GM19468 (cell line): ENCODE measurements around the gene MYO18B.

Experiments
- ATAC-seq: cut with Tn5 transposase; IDR thresholded peaks from one replicate; pipeline ENCODE4 v1.9.1; 2021; ENCODE audit warnings: mild to moderate bottlenecking, moderate library complexity, moderate number of reproducible peaks; ENCODE audit not compliant: unreplicated experiment; ENCODE audit errors: extremely low read depth

Gene MYO18B

DNA sequence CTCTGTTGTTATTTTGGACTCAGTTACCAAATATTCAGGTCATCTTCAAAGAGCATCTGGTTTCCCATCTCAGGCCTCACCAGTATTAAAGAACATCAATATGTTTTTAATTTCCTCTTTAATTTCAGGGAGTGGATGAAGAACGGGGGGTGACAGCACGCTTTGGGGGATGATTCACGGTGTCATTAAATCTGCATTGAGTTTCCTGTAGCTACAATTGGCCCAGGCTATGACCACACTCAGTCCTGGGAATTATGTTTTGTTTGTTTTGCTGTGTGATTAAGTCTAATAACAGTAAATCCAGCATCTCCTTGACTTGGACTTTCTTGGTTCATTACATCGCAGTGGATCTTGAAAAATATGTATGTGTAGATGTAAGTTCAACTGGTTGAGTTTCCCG is 277.6 kb downstream of the MYO18B start:
- no peak for ATAC-seq

DNA sequence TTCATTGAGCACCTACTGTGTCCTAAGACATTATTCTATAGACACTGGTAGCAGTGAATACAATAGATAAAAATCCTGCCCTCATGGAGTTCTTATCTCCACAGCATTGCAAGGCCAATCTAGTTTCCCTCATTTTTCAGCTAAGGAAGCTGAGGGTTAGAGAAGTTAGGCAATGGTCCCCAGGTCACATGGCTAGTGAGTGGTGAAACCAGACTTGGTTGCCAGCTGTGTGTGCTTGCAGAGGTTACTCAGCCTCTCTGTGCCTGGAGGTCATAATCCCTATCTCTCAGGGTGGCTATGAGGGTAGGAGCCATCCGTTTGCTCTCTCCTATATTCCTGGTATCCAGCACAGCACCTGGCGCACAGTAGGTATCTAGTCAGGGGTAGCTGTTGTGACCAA is 279.5 kb downstream of the MYO18B start:
- no peak for ATAC-seq

DNA sequence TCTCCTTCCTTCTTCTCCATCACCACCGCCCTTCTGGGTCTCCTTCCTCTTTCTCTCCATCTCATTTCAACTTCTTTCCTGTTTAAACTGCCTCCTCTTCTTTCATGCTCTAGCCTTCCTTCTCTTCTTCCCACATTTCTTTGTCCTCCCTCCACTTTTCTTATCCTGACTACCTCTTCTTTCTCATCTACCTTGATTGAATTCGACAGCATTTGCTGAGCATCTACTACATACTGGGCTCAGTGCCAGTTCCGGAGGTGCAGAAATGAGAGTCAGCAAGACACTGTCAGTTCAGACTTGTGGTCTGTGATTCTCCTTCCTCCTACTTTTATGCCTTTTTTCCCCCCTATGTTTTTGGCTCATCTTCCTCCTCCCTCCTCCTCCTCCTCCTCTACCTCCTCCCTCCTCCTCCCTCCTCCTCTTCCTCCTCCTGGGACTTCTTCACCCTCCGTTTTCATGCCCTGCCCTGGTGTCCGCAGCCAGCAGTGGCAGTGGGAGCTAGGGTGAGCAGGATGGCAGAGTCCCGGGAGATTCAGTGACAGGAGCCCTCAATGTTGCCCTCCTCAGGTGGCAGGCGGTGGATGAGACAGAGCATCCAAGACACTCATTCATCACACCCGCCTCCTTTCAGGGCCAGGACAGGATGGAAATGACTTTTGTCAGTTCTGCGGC is 281.3 kb downstream of the MYO18B start:
- no peak for ATAC-seq

DNA sequence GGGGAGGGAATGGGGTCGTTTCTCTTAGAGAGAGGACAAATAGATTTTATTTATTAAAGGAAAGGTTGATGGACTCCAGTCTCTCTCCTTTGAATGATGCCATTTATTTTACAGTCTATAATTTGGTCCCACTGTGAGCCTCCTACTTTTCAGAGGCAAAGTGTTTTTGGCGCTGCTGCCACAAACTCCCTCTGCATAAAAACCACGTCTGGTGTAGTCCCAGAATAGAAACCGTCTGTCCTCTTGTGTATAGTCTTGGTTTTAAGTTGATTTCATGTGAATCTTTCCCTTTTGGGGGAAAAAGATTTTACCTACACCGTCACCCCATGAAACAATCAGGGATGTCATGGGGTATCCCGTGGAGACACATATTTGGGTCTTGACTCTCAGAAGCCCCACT is 283.6 kb downstream of the MYO18B start:
- no peak for ATAC-seq

DNA sequence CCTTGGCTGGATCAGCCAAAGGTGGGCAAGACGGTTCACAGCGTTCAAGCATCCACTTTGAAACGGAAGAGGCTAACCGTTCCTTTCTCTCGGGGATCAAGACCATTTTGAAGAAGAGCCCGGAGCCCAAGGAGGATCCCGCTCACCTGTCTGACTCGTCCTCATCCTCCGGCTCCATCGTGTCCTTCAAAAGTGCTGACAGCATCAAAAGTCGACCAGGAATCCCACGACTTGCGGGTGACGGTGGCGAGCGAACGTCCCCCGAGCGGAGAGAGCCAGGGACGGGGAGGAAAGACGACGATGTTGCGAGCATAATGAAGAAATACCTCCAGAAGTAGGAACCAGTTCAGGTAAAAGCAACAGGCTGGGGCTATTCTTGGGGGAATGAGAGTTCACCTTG is 285.4 kb downstream of the MYO18B start:
- ATAC-seq: no peak

DNA sequence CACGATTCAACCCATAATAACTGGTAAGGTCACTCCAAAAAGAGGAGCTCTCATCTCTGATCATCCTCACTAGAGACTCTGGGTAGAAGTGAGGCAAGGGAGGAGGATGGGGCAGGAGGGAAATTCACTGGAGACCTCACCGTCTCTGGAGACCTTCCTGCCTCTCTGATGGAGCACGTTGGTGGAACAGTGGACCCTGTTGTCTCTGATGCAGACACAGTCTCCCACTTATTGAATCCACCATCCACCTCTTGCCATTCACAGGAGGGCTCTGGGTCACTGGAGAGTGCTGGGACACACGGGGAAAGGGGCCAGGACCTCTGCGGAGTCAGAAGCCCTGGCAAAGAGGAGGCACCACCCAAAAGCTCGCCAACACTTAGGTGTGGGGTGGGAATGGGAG is 289.7 kb downstream of the MYO18B start:
- no peak for ATAC-seq

DNA sequence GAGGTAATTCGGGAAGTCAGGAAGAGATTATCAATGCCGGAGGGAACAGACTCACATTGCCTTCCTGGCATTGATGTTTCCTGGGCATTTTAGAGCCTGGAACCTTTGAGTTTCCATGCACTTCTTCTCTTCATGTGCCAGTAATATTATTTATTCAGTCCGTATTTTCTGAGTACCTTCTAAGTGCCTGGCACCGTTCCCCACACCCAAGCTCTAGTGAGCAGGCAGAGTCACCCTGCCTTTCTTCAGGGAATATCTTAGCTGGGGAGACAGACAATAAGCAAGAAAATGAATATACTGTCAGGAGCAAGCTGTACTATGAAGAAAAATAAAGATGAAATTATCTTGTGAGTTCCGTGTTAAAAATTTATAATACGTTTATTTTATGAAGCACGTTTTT is 291.1 kb downstream of the MYO18B start:
- no peak for ATAC-seq

DNA sequence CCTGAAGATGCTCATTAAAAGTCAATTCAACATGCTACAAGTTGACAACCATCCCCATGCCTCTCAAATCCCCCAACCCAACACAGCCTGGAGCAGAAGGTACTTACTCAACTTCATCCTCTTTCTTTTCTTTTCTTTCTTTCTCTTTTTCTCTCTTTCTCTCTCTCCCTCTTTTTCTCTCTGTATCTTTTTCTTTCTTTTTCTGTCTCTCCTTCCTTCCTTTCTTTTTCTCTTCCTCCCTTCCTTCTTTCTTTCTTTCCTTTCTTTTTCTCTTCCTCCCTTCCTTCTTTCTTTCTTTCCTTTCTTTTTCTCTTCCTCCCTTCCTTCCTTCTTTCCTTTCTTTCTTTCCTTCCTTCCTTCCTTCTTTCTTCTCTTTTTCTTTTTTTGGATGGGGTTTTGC is 291.6 kb downstream of the MYO18B start:
- ATAC-seq: no peak

DNA sequence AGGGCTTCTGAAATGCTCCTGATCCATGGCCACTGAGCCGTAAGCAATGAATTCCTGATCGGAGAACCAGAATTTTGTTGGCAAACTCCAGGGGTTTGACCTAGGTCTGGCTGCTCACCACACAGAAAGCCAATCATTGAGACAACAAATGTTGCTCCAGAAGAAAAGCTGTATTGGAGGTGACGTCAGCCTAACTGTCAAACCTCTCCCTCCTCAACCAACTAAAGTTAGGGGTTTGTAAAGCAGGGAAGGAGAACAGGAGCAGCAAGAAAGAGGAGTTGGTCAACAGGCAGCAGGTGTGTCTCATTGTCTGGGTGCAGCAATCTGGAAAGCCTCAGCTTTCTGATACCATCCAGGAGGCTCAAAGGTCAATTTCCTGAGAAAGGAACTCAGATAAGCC is 293.5 kb downstream of the MYO18B start:
- no peak for ATAC-seq

DNA sequence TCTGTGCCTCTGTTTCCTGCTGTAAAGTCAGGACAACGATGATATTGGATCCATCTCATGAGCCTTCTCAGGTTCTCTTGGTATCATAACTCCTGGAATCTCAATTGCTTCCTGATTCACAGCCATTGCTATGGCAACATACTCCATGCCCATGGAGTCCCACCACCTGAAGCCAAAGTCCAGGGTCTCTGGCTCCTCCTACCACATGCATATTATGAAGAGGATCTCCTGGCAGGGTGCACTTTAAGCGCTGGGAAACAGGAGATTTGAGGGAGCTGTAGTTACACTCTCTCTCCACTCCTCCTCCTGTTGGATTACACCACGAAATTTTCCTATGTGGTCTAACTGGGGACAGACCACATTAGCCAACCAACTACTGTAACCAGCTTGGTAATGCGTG is 296.4 kb downstream of the MYO18B start:
- no peak for ATAC-seq

DNA sequence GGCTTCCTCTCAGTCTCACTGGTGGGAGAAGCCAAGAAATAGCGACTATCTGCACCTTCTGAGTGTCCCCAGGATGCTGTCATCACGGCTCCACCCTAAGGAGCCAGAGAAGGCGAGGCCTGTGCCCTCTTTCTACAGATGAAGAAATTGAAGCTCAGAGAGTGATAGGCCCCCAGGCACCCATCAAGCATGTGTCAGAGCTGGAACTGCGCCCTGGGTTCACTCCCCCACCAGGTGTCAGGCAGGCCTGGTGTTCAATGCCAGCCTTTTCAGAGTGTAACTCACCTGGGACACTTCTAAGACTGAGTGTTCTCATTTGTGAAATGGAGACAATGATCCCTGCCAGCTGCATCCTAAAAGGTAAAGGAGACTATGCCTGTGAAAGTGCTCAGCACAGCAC is 299.9 kb downstream of the MYO18B start:
- ATAC-seq: no peak

DNA sequence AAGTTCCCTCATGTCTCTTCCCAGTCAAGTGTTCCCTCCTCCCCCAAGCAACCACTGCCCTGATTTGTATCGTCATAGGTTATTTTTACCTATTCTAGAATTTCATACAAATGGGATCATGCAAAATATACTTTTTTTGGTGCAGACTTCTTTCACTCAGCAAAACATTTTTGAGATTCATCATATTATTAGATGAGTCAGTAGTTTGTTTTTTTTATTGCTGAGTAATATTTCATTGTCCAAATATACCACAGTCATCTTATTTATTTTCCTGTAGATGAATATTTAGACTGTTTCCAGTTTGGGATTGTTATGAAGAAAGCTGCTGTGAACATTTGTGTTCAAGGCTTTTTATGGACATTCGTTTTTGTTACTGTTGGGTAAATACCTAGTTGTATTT is 301.0 kb downstream of the MYO18B start:
- no peak for ATAC-seq

DNA sequence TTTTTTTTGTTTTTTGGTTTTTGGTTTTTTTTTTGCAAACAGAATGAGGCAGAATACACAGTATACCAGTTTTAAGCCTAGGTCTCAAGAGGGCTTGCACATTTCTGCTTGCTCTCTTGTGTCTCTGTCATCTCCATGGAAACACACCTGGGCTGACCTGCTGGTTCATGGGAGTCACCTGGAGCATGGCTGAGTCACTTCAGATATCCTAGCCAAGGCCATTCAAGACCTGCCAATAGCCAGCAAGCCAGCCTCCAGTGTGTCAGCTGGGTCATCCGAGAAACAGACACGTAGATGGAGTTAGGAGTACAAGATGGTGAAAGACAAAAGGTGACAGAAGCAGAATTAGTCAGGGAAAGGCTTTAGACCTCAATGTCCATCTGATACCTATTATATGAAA is 303.1 kb downstream of the MYO18B start:
- ATAC-seq: no peak

DNA sequence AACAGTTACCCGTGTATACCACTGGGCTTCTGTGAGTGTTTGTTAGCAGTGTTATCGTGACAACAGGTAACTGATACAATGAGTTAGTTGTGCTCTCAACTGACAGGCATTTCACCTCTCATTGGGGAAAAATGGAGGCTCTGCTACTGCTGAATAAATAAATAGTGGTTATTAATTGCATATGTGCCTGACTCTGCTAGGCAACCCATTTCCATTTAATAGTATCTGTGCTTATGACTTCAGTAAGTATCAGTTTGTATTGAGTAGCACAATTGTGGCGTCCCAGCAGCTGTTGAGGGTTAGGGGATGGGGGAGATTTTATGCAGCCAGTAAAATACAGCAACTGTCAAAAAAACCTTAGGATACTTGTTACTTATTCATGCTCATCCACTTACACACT is 303.9 kb downstream of the MYO18B start:
- no peak for ATAC-seq

DNA sequence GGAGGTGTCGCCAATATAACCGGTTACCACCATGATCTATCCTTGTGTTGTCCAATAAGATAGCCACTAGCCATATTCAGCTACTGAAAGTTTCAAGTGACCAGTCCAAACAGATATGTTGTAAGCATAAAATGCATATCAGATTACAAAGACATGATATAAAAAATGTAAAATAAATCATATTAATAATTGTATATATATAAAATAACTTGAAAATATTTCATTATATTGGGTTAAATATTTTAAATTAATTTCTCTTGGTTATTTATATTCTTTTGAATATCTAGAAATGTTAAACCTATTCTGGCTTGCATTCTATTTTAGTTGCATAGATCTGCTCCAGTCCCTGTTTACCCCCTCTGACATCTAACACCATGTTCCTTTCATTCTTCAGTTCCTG is 305.5 kb downstream of the MYO18B start:
- no peak for ATAC-seq

DNA sequence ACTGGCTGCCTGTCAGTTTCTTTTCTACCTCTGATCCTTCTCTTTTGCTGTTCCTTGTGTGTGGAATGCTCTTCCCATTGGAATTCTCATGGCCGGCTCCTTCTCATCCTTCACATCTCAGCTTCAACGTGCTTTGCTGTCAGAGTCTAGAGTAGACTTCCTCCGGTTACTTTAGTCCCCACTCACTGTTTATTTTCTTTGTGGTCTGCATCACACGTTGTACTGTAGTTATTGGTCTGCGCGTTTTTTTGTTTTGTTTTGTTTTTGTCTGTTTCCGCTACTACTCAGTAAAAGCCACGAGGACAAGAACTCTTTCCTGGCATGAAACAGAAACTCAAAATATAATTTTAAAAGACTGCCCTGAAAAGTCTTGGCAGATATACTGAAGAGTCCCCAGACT is 305.9 kb downstream of the MYO18B start:
- ATAC-seq: no peak

DNA sequence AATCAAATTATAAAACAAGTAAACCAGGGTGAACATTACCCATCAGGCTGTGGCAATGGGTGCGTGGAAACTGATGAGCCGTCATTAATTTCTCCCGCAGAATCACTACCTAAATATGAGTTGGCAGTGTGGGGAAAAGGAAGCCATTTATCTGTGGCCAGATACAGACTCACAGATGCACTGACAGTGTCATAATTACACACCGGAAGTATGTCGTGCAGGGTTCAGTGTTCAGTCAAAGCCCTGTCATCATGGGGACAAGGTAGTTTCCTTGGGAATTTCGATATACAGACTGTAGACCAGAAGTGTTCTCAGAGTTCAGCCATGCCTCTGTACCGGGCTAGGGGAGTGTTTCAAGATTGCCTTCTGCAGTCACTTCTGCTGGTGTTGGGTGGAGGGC is 308.1 kb downstream of the MYO18B start:
- no peak for ATAC-seq

DNA sequence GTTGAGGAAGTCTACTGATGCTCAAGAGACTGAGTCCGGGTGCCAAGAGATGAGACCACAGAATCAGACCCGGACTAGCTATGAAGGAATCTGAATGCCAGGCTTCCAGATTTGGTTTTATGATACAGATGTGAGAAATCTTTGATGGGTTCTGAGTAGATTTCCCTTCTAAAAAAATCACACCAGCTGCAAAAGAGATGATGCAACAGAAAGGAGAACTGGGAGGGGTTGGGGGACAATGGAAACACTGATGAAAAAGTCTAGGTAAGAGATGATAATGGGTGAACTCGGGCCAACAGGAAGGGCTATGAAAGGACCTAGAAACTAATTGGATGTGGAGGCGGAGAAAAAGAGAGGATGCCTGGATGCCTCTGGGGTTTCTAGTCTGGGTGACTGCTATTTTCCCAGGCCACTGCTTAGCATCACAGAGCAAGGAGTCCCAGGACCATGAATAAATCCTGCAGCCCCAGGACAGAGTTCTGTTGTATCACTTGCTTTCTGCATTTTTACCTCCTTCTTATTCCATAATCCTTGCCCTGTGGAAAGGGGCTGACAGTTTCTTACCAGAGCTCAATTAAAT is 311.8 kb downstream of the MYO18B start:
- ATAC-seq: no peak

DNA sequence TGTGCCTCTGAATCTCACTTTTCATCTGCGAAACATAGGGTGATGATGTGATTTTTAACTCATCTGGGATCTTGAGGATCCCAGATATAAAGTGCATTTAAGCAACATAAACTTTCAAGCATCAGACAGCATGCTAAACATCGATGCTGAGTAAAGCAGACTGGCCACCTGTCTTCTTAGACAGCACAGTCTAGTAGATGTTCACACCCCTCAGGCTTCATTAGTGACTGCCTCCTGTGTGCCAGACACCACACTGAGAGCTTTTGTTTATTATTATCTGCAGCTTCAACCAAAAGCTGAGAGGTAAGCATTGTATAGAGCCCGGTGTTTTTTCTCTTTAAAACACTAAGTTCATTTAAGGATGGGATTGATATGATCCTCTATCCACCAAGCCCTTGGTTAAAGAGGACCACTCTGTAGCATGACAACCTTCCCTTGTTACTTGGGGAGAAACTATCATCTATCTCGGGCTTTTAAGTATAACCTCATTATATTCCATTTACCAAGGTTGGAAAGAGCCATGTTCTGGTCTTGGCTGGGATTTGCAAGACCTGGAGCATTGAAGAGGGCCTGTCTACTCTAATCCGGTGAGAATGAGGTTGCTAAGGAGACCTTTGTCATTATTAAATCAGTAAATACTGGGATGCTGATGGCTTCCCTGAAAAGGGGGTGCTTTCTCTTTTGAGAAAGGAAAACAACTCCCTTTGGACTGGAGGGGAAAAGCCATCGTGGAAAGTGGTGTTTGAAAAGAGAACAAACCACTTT is 313.0 kb downstream of the MYO18B start:
- no peak for ATAC-seq

DNA sequence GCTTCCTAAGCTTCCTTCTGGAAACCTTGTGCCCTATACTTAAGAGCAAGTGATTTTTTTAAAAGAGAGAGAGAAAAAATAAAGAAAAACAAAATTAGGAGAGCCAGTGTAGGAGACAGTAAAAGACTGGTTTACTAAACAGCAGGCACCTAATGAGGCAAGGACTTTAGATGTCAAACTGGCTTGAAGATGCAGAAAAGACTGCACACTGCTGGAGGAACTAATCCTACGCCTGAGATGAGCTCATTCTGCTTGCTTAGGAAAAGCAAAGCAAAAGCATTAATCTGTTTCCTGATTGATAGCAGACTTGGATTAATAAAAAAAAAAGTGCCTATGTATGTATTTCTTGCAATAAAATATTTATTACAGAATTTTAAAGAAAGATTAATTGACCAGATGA is 313.7 kb downstream of the MYO18B start:
- ATAC-seq: no peak

DNA sequence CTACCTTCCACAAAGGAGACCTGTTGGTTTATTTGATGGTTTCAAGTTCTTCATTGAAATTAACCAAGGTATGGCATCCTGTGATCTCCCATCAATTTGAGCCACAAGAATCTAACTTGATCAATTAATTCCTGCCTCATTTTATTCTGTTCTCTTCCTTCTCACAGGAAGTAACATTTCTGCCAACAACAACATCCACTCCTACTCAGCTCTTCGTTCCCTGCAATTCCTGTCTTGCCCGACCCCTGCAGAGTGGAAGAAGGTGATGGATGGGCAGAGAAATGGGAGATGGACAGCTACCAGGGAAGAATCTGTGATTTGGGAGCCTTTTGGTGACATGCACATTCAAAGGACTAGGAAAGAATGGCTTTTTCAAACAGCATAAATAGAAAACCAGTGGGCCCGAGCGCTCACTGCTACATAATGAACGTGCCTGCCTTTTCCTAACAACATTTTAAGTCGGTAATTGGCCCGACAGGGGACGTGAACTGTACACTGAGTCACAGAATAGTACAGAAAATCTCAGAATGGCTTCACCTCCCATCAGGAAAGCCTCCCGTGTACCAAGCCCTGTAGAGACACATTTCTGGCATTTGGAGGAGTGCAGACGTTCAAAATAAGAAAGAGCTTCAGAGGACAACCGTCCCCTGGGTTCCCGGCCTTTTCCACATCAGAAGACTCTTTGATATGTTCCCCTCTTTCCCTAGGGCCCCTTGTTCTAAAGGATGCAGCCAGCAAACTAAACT is 314.6 kb downstream of the MYO18B start:
- ATAC-seq: no peak
